ENCODE data around the gene DPP4. TPM values are rescaled to one million over a fixed set of nuclear protein-coding genes. Genes with fewer than 3 reads are reported as not detected.

DPP4 gene
- 3.8 and 8.1 TPM in 2 replicates for total RNA-seq

- no peak for DNase-seq (ENCODE audit: extremely low read depth, low read depth, low spot score)
Measured at GRCh38 chr2:162073888-162074631, at the start of gene DPP4. DPP4 (minus strand) TSS chr2:162074215; CDS start chr2:162073981, 234 bp downstream.

GRCh38 chr2:162118166-162119031 lies 44.4 kb upstream of the DPP4 start:
- no peak for DNase-seq (ENCODE audit: extremely low read depth, low read depth, low spot score)

DNA sequence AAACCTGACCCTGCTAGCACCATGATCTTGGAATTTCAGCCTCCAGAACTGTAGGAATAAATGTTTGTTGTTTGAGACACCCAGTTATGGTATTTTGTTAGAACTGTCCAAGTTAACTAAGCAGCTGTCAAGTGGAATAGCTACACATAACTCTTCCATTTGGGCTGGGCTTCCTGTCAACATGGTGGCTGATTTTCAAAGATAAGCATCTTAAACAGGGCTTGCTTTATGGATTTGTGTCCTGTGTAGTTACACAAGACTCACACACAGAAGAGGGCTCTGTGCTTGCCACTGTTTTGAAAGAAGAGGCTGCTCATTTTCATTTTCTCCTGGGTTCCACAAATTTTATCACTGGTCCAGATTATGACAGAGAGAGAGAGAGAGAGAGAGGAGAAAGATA lies 42.3 kb upstream of the DPP4 start:
- DNase-seq (ENCODE audit: extremely low read depth, low read depth, low spot score), result no peak

GRCh38 chr2:162115076-162115475 lies 41.1 kb upstream of the DPP4 start:
- DNase-seq (ENCODE audit: extremely low read depth, low read depth, low spot score), result no peak

- peak; percentile 73 for DNase-seq (ENCODE audit: extremely low read depth, low read depth, low spot score)
Measured at GRCh38 chr2:162114271-162114670, 40.3 kb upstream of the DPP4 start.

DNA sequence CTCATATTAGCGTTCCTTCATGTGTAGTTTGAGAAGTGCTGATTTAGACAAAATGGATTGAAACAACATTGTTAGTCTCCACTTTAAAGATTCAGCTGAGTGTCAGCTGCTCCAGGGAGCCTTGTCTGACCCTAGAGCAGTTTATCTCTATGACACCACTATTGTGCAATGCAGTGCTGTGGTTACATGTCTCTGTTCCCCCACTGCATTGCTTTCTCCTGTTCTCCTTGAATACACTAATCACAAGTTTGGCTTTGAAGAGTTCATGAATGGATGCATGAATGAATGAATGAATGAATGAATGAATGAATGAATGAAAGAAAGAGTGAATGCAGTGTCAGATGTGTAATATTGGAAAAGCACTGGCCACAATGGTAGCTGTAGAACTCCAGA lies 39.8 kb upstream of the DPP4 start:
- DNase-seq (ENCODE audit: extremely low read depth, low read depth, low spot score), result peak; percentile 62

DNA sequence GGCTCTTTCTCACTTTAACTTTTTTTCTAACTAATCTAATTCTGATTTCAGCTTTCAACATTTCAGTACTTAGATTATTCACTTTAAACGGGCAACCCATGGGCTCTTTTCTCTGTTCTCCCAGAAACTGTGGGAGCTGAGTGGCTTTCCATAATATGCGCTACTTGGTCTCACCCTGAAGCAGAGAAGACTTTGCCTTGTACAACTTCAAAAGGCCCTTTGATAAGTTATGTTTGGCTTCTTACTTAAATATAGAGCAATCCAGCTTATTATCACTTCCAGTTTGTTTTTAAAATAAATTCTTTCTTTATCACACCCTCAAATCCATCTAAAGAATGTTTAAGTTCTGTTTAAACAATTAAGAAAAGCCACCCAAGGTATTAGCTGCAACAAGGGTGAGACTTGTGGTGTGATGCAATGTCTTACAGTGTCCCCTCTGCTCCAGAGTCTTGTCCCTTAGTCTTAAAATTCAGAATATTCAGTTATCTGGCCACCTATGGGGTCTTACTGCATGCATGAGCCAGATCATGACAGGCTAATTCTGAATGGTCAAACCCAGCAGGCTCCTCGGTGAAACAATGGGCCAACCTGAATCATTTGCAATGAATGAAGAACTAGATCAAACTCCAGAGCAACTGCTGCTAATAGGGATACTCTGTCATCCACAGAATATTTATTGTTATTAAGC lies 39.2 kb upstream of the DPP4 start:
- no peak for DNase-seq (ENCODE audit: extremely low read depth, low read depth, low spot score)

GRCh38 chr2:162111958-162112850 lies 38.2 kb upstream of the DPP4 start:
- DNase-seq (ENCODE audit: extremely low read depth, low read depth, low spot score), result no peak

- no peak for DNase-seq (ENCODE audit: extremely low read depth, low read depth, low spot score)
Measured at GRCh38 chr2:162107361-162107901, 33.4 kb upstream of the DPP4 start.

DNA sequence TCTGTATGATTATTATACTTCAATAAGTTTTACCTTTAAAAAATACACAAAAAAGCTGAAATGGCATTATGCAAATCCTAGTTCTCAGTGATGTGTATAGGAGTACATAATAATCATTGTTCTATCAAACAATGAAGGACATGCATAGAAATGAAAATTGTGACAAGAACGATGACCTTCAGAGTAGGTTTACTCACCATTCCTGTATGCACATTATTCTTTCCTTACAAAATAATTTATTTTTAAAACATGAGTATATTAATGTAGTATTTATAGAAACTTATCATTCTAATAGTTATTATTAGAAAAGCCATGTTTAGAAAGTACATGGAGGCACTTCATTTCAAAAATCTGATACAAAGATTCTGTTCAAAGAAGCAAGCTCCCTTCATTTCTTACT lies 32.7 kb upstream of the DPP4 start:
- DNase-seq (ENCODE audit: extremely low read depth, low read depth, low spot score), result no peak

GRCh38 chr2:162106146-162106551 lies 32.1 kb upstream of the DPP4 start:
- DNase-seq (ENCODE audit: extremely low read depth, low read depth, low spot score), result no peak

DNA sequence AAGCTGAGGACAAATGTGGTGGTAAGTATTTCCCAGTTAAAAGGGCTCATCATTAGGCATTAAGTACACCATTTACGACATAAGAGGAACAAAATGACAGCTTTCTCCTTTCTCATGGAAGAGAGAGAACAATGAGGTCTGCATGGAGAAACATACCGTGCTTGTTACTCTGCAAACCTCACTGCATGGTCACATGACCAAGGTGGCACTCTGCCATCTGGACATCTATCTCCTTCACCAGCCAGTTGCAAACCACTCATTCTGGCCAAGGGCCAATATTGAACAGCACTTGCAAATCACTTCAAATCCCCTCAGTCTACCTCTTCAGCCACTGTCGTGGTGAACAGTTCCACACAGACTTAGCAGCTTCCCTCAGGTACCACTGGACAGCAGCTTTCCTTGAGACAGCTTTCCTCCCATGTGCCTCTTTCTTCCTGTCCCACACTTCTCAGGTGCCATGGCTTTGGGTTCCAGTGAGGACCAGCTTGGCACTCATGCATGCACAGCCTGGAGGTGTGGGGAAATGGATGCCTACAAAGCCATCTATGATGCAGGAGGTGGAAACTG lies 29.5 kb upstream of the DPP4 start:
- DNase-seq (ENCODE audit: extremely low read depth, low read depth, low spot score), result no peak

GRCh38 chr2:162100579-162100978 lies 26.6 kb upstream of the DPP4 start:
- DNase-seq (ENCODE audit: extremely low read depth, low read depth, low spot score), result no peak

DNA sequence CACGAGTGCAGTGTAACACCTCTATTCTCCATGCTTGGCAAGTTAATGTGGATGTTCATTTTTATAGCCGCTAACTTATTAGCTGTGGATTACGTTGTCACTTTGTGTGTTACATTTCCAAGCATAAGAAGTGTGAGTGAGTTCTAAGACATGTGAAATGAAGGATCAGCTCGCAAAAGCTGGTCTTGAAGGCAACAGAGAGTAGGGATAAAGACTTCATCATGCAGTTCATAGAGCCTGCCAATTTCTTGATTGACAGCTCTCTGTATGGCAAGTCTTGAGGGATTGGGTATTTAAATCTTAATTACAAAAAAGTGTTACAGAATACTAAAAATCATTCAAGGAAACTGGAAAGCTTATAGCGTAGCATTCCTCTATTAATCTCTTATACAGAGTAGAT lies 25.8 kb upstream of the DPP4 start:
- no peak for DNase-seq (ENCODE audit: extremely low read depth, low read depth, low spot score)

DNA sequence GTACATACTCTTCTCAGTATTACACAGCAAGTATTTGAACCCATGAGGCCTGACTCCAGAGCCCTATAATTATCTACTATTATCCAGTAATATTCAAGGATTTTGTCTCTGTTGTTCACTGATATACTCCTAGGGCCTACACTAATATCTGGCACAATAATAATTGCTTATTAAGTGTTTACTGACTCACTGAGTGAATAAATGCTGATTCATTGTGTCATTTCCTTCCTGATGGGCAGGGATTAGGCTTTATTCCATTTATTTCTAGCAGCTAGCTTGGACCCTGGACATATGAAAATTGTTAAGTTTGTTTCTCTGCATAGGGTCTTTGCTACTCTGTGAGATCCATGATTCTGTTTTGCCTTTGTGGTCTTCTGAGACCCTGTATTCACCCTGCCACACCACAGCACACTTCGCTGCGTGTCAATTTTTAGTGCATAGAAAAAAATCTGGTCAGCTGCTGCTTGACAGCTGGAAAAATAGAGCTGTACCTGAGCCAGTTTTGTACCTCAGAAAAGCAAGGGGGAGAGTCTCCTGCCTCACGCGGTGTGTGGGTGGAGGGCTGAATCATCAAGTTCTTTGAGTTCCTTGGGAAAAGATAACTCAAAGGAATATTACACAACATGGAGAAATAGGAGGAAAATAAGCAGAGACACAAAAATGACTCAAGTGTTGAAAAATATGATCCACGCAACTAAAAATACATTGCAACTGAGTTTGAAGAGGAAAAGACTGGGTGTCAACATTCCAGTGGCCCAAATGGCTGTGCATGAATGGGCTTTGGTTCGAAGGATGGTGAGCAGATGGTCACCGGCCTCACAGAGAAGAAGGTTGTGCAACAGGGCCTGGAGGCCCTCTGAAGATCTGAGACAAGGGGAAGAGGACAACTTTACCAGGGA lies 18.9 kb upstream of the DPP4 start:
- DNase-seq (ENCODE audit: extremely low read depth, low read depth, low spot score), result peak; percentile 51

- DNase-seq (ENCODE audit: extremely low read depth, low read depth, low spot score), result no peak
Measured at GRCh38 chr2:162092008-162092390, 18.0 kb upstream of the DPP4 start.

- no peak for DNase-seq (ENCODE audit: extremely low read depth, low read depth, low spot score)
Measured at GRCh38 chr2:162091325-162092007, 17.5 kb upstream of the DPP4 start.

GRCh38 chr2:162090109-162090508 lies 16.1 kb upstream of the DPP4 start:
- no peak for DNase-seq (ENCODE audit: extremely low read depth, low read depth, low spot score)
